ENCODE measurements around the gene ZFR2. TPM values are rescaled to one million over a fixed set of nuclear protein-coding genes. Genes with fewer than 3 reads are reported as not detected.

Gene ZFR2
- polyA plus RNA-seq, 5 donors, result 0.22 to 0.43 (median 0.26) TPM

Other genes starting within 250 kb of the ZFR2 start
- 10 to 100 TPM; 18.4 to 34.7 (median 26.0) TPM for gene CACTIN, start 242.2 kb downstream of the ZFR2 start, polyA plus RNA-seq (ENCODE audit: insufficient read depth in 1 of 5, insufficient read length in 5 of 5, low replicate concordance in 1 of 5)
- gene PIP5K1C, start 168.6 kb downstream of the ZFR2 start, polyA plus RNA-seq (ENCODE audit: insufficient read depth in 1 of 5, insufficient read length in 5 of 5, low replicate concordance in 1 of 5), result 10 to 100 TPM; 16.6 to 32.1 (median 23.6) TPM
- 10 to 100 TPM in 4 of 5 donors, 1 to 10 TPM in 1; 9.4 to 20.0 (median 16.0) TPM for gene TJP3, start 160.7 kb downstream of the ZFR2 start, polyA plus RNA-seq (ENCODE audit: insufficient read depth in 1 of 5, insufficient read length in 5 of 5, low replicate concordance in 1 of 5)
- gene APBA3, start 107.3 kb downstream of the ZFR2 start, polyA plus RNA-seq (ENCODE audit: insufficient read depth in 1 of 5, insufficient read length in 5 of 5, low replicate concordance in 1 of 5), result 10 to 100 TPM; 11.0 to 23.3 (median 18.1) TPM
- gene MRPL54, start 106.4 kb downstream of the ZFR2 start, polyA plus RNA-seq (ENCODE audit: insufficient read depth in 1 of 5, insufficient read length in 5 of 5, low replicate concordance in 1 of 5), result 10 to 100 TPM; 22.2 to 46.5 (median 24.4) TPM
- gene RAX2, start 96.8 kb downstream of the ZFR2 start, polyA plus RNA-seq (ENCODE audit: insufficient read depth in 1 of 5, insufficient read length in 5 of 5, low replicate concordance in 1 of 5), result not detected
- gene MATK, start 82.7 kb downstream of the ZFR2 start, polyA plus RNA-seq (ENCODE audit: insufficient read depth in 1 of 5, insufficient read length in 5 of 5, low replicate concordance in 1 of 5), result 1 to 10 TPM in 4 of 5 donors, under 1 TPM in 1; 0.84 to 2.7 (median 1.1) TPM
- gene ATCAY, start 11.6 kb upstream of the ZFR2 start, polyA plus RNA-seq (ENCODE audit: insufficient read depth in 1 of 5, insufficient read length in 5 of 5, low replicate concordance in 1 of 5), result under 1 TPM; 0.13 to 0.30 (median 0.23) TPM
- 10 to 100 TPM in 1 of 5 donors, not detected in 4; 13.3 TPM for gene NMRK2, start 64.0 kb upstream of the ZFR2 start, polyA plus RNA-seq (ENCODE audit: insufficient read depth in 1 of 5, insufficient read length in 5 of 5, low replicate concordance in 1 of 5)
- gene DAPK3, start 102.1 kb upstream of the ZFR2 start, polyA plus RNA-seq (ENCODE audit: insufficient read depth in 1 of 5, insufficient read length in 5 of 5, low replicate concordance in 1 of 5), result 10 to 100 TPM; 28.5 to 59.8 (median 43.7) TPM
- 1,000 to 10,000 TPM; 1,175 to 1,904 (median 1,537) TPM for gene EEF2, start 116.4 kb upstream of the ZFR2 start, polyA plus RNA-seq (ENCODE audit: insufficient read depth in 1 of 5, insufficient read length in 5 of 5, low replicate concordance in 1 of 5)
- gene PIAS4, start 138.7 kb upstream of the ZFR2 start, polyA plus RNA-seq (ENCODE audit: insufficient read depth in 1 of 5, insufficient read length in 5 of 5, low replicate concordance in 1 of 5), result 10 to 100 TPM; 21.2 to 36.0 (median 28.3) TPM
- 10 to 100 TPM in 2 of 5 donors, 1 to 10 TPM in 3; 6.6 to 15.7 (median 9.3) TPM for gene ZBTB7A, start 197.9 kb upstream of the ZFR2 start, polyA plus RNA-seq (ENCODE audit: insufficient read depth in 1 of 5, insufficient read length in 5 of 5, low replicate concordance in 1 of 5)